Esophagus squamous epithelium (tissue), 4 donors: Measurements from ENCODE around the gene SYAP1.

Experiments used
- CTCF ChIP-seq, 6 experiments: fragments of 450-650 bp in 4 of 6; fragments of 200-600 bp in 2 of 6; sonication (generic) in 2 of 6; IDR thresholded peaks; one replicate each; pipeline ENCODE4 v1.5.1; 2016 to 2019; ENCODE audit warnings: antibody characterized with exemption in 6 of 6, mild to moderate bottlenecking in 4 of 6, moderate library complexity in 4 of 6
- POLR2A ChIP-seq, 4 donors: fragments of 450-650 bp; IDR thresholded peaks; one replicate each; pipeline ENCODE4 v1.6.1; 2017; ENCODE audit warnings: antibody characterized with exemption in 4 of 4, mild to moderate bottlenecking in 4 of 4, moderate library complexity in 3 of 4

- TF ChIP-seq CTCF (IDR thresholded peaks at IDR 0.05): no peak
- TF ChIP-seq POLR2A (IDR thresholded peaks at IDR 0.05): no peak
These were observed 31.9 kb upstream of the SYAP1 start for GRCh38 chrX:16687514-16687913.
